ENCODE data around the gene PTCD1.

The PTCD1 gene

GRCh38 chr7:99438573-99439480 lies at the start of gene PTCD1, which contains the start of gene CPSF4:
Gene PTCD1 (minus strand): TSS chr7:99438798. CDS start chr7:99435242, 3,556 bp downstream.
Gene CPSF4 (plus strand): TSS chr7:99438943. CDS start chr7:99439083, 140 bp downstream.
- DNase-seq (ENCODE audit: low read depth in 3 of 3) = peak; percentile 83 to 89 (median 84)

- DNase-seq (ENCODE audit: low read depth in 3 of 3) = no peak
Observed at GRCh38 chr7:99485094-99485493, 46.5 kb upstream of the PTCD1 start.

- no peak for DNase-seq (ENCODE audit: low read depth in 3 of 3)
Observed at GRCh38 chr7:99478464-99479440, 40.2 kb upstream of the PTCD1 start.

GRCh38 chr7:99476107-99476506 lies 37.5 kb upstream of the PTCD1 start:
- no peak for DNase-seq (ENCODE audit: low read depth in 3 of 3)

GRCh38 chr7:99473315-99473596 lies 34.7 kb upstream of the PTCD1 start:
- DNase-seq (ENCODE audit: low read depth in 3 of 3) = no peak

- peak; percentile 95 to 97 (median 96) for DNase-seq (ENCODE audit: low read depth in 3 of 3)
Observed at GRCh38 chr7:99472561-99473314, 34.1 kb upstream of the PTCD1 start, which contains the start of gene ZNF789. Gene ZNF789 (plus strand): TSS chr7:99472890. CDS start chr7:99476457, 3,567 bp downstream.

- DNase-seq (ENCODE audit: low read depth in 3 of 3) = no peak
Observed at GRCh38 chr7:99469381-99470065, 30.9 kb upstream of the PTCD1 start.

GRCh38 chr7:99468336-99468918 lies 29.8 kb upstream of the PTCD1 start:
- no peak for DNase-seq (ENCODE audit: low read depth in 3 of 3)

GRCh38 chr7:99465421-99465768 lies 26.8 kb upstream of the PTCD1 start:
- DNase-seq (ENCODE audit: low read depth in 3 of 3) = no peak

GRCh38 chr7:99461221-99461620 lies 22.6 kb upstream of the PTCD1 start:
- DNase-seq (ENCODE audit: low read depth in 3 of 3) = no peak

GRCh38 chr7:99460651-99461050 lies 22.1 kb upstream of the PTCD1 start:
- DNase-seq (ENCODE audit: low read depth in 3 of 3) = no peak

- no peak for DNase-seq (ENCODE audit: low read depth in 3 of 3)
Observed at GRCh38 chr7:99459087-99459486, 20.5 kb upstream of the PTCD1 start.

- no peak for DNase-seq (ENCODE audit: low read depth in 3 of 3)
Observed at GRCh38 chr7:99457650-99458493, 19.3 kb upstream of the PTCD1 start.

GRCh38 chr7:99457050-99457649 lies 18.6 kb upstream of the PTCD1 start:
- no peak for DNase-seq (ENCODE audit: low read depth in 3 of 3)

GRCh38 chr7:99456288-99456687 lies 17.7 kb upstream of the PTCD1 start:
- DNase-seq (ENCODE audit: low read depth in 3 of 3) = no peak

- DNase-seq (ENCODE audit: low read depth in 3 of 3) = no peak
Observed at GRCh38 chr7:99455874-99456273, 17.3 kb upstream of the PTCD1 start.

GRCh38 chr7:99453105-99453504 lies 14.5 kb upstream of the PTCD1 start:
- DNase-seq (ENCODE audit: low read depth in 3 of 3) = no peak

GRCh38 chr7:99452541-99452940 lies 13.9 kb upstream of the PTCD1 start:
- no peak for DNase-seq (ENCODE audit: low read depth in 3 of 3)

GRCh38 chr7:99451936-99452335 lies 13.3 kb upstream of the PTCD1 start:
- no peak for DNase-seq (ENCODE audit: low read depth in 3 of 3)
